ENCODE measurements around the gene DNAH10.
"Not testable (repeated sequence)": the region's sequence is repeated elsewhere in the genome, so short reads cannot be mapped to it uniquely, and the experiment has no call there.

Gene DNAH10

DNA sequence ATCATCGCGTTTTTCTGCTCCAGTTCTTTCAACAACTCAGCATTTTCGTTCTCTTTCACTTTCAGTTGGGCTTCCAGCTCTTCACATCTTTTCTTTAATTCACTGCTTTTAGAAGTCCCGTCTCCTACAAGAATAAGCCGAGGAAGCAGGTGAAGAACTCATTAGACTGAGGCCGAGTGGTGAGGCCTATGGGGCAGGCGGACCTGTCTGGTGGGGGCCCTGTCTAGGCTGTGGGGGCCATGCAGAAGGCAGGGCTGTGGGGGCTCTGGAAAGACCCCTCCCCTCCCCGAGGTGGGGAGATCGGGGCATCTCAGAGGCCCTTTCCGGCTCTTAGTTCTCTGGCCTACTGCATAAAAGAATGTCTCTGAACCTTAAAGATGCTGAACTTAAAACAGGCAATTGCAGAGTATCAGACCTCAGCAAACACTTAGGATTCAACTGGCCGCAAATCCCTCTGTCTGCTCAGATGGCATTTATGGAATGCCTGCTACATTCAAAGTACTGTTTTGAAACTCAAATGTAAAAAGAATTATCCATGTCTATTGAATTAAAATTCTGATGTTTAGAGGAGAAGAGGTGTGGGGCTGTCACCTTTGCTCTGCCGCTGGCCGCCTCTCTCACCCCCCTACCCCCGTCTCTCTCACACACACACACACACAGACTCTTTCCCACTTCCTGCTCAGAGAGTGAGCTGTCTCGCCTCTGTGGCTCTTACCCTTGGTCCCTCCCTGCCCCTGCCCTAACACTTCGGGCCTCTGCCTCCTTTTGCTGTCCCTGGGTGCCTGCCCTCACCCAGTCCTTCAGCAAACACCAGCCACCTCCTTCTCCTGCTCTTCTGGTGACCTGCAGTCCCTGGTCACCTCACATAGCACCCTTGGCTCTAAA is 175.8 kb downstream of the DNAH10 start:
- DNase-seq = no peak

- DNase-seq = no peak
Measured at GRCh38 chr12:123938679-123939480, 176.8 kb downstream of the DNAH10 start.

DNA sequence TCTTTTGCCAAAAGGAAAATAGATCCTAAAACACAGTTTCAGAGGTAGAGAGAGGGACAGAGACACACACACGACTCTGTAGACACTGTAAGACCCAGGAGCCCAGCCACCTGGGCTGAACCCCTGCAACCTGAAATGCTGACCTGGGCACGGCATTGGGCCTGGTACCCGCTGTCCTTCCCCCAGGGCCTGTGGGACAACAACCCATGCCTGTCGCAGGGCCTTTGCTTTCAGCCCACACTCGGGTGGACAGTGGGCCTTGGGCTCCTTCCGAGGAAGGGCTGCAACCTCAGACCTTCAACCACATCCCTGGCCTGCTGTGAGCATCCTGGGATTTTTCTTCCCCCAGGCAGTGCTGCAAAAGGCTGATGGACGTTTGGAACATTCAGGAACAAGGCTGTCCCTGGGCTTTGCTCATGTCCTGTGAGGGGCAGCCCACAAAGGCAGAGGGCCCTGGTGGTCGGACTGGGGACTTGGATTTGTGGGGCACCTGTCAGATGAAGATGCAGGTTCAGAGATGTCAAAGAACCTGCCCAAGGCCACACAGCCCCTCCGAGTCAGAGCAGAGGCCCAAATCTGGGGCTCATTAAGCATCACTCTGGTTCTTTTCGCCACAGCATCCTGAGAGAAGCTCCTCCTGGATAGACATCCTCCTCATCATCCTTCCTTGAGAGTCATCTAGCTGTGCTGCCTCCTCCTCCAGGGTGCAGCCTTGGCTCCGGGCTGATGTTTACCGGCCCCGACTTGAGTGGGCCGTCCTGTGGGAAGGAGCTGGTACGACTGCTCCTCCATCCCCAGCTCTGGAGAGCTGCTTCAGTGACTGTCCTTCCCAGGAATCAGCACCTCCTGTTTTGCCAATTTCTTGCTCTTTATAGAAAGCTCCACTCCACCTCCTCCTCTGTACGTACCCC is 177.9 kb downstream of the DNAH10 start:
- DNase-seq = no peak

DNA sequence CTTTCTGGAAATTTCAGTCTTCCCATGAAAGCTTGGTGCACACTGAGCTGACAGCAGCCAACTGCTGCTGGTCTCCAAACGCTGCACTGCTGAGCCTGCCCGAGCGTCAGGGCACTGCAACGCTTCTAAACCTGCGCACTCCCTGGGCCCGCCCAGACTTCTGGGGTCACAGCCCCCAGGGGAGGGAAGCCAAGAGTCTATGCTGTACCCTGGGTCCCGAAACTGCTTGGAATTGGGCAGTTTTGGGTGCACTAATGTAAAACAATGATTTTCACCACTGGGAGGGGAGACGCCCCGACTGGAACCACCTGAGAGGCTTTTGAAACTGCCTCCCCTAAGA is 178.5 kb downstream of the DNAH10 start:
- no peak for DNase-seq

DNA sequence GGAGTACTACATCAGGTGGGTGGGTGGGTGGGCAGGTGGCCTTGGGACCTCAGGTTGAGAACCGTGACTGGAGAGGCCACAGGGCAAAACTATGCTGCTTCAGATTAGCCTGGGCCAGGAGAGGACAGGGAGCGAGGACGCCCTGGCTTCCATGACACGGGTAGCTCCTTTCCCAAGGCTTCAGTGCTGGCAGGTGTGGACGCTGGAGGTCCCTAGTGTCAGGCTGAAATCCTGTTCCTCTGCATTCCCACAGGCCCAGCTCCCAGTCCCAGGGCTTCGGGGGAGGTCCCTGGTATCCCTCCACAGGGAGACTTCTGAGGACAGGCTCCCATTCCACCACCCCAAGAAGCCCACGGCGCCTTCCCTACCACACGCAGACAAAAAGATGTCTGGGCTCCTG is 178.9 kb downstream of the DNAH10 start:
- DNase-seq = no peak

- DNase-seq = no peak
Measured at GRCh38 chr12:123941624-123942237, 179.6 kb downstream of the DNAH10 start.

DNA sequence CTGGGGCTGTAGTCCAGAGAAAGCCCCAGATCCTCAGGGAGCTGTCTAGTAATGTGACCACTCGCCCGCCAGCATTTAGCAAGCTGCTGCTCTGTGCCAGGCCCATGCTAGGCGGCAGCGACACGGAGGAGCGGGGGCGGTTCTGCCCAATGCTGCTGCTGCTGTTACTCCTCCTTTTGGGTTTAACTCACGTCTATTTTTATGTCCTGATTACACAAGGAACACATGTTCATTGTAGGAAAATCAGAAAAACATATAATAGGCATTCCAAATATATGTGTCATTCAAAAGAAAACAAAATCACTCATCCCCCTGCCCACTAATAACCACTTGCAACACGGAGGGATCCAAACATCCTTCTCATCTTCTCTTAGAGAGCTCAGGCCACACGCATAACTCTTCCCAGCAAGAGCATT is 180.1 kb downstream of the DNAH10 start:
- DNase-seq = no peak

GRCh38 chr12:123942911-123943648 is 181.0 kb downstream of the DNAH10 start:
- DNase-seq = no peak

GRCh38 chr12:123943816-123944215 is 181.7 kb downstream of the DNAH10 start:
- no peak for DNase-seq

DNA sequence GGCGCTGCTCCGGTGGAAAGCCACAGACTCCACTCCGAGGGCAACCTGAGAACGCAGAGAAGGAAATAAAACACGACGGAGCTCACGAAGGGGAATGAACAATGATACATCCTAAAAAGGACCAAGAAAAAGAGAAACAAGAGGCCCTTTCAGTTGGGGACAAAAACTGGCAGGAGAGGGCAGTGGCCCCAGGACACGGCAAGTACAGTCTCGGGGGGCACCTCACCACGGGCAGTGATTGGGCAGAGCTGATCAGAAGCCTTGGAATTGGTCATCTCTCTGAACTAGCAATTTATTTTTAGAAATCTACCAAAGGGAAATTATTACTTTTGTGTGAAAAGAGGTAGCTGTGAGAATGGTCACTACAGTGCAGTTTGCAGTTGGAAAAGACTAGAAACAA is 182.6 kb downstream of the DNAH10 start:
- DNase-seq = no peak

GRCh38 chr12:123945287-123946151 is 183.4 kb downstream of the DNAH10 start:
- no peak for DNase-seq

DNA sequence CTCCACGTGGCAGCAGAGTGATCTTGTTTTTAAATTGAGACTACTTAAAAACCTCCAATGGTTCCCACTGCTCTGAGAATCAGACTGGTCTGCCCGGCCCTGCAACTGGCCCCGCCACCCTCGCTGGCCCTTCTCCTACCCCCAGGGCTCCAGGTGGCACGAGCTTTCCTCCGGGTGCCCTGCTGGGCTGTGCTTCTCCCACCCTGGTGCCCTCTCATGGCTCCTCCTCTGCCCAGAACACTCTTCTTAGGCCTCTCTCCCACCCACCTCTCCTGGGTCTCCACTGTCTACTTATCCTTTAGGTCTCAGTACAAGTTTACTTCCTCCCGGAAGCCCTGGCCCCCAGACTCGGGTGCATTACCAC is 184.0 kb downstream of the DNAH10 start:
- no peak for DNase-seq

- not testable (repeated sequence) for DNase-seq
Measured at GRCh38 chr12:123946516-123947505, 184.7 kb downstream of the DNAH10 start.

DNA sequence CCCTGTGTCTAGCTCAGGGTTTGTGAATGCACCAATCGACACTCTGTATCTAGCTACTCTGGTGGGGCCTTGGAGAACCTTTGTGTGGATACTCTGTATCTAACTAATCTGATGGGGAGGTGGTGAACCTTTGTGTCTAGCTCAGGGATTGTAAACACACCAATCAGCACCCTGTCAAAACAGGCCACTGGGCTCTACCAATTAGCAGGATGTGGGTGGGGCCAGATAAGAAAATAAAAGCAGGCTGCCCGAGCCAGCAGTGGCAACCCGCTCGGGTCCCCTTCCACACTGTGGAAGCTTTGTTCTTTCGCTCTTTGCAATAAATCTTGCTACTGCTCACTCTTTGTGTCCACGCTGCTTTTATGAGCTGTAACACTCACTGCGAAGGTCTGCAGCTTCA is 185.4 kb downstream of the DNAH10 start:
- not testable (repeated sequence) for DNase-seq

GRCh38 chr12:123948401-123948795 is 186.3 kb downstream of the DNAH10 start:
- no peak for DNase-seq

DNA sequence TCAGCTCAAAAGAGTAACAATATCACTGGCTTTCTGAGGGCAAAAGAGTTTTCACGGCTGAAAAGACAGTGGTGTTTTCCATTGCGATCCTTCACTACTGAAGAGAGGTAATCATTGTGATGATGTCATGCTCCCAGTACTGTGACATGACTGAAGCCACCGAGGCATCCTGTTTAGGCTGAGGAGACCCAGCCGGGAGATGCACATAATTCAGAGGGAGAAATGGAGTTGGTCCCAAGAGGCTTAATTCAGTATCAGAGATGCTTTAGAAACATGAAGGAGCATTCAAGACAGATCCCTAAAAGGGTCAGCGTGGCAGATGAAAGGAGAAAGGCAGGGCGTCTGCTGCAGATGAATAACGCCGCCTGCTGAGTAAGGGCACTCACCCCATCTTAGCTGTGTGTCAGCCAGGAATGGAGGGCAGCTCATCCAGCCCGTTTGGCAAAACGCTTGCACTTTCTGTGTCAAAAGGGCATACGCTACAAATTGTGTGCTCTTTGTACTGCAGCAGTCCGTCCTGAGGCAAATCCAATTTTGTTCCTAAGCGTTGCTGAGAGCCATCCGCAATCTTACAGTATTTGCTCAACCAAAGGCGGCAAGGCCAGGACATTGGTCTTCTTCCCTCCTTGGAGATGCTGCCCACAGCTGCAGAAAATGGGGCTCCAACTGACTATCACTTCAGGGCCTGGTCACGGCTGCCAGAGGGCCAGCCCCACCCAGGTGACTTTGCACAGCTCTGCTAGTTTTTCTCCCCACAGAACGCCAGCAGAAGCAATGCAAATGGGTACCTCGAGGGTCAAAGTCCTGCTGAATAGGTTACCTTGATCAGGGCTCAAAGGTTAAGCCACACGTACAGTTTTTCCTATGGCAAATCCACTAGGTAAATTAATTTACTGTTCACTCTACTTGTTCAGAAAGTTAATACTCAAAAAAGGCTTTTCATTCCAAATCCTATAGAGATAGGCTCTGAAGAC is 187.0 kb downstream of the DNAH10 start:
- DNase-seq = no peak

DNA sequence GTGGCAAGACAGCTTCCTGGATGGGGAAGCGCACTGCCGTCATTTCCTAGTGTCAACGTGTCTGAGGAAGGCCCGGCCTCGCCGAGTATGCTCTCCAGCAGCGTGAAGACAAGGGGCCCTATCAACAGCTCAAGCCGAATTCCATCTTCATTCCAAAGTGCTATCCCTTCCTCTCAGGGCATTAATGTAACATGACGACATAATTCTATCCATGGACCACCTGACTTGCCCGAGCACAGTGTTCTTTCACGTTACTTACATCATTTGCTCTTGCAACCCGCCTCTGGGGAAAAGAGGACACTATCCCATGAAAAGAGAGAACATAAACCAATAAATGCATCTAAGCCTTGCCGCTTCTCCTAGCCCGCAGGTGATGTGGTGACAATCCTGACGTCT is 187.7 kb downstream of the DNAH10 start:
- no peak for DNase-seq

Data from COR-L47 (cell line).